ENCODE results near the gene APEH.

Gene APEH

GRCh38 chr3:49715611-49716121, 41.5 kb downstream of the APEH start:
- no peak for DNase-seq

GRCh38 chr3:49716169-49716568, 42.0 kb downstream of the APEH start:
- DNase-seq, result no peak

DNA sequence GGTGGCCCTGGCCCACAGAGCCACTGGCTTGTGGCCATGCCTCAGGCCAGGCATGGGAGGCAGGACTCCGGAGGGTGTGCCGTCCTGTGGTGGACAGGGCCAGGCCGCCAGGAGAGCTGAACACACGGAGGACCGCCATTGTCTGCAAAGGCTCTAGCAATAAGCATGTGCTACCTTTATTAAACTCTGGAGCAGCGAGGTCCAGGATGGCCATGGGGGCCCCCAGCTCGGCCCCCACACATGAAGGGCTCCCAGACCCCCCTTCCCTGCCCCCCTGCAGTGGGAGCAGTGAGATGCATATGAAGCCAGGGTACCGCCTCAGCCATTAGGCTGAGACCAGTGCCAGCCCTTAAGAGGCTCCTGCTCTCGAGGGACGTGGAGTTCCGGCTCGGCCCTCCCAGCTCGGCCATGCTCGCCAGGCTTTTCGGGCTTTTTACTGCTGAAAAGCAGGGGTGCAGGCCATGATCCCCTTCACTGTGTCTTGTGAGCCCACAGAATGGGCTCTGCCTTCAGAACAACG, 42.6 kb downstream of the APEH start:
- no peak for DNase-seq

DNA sequence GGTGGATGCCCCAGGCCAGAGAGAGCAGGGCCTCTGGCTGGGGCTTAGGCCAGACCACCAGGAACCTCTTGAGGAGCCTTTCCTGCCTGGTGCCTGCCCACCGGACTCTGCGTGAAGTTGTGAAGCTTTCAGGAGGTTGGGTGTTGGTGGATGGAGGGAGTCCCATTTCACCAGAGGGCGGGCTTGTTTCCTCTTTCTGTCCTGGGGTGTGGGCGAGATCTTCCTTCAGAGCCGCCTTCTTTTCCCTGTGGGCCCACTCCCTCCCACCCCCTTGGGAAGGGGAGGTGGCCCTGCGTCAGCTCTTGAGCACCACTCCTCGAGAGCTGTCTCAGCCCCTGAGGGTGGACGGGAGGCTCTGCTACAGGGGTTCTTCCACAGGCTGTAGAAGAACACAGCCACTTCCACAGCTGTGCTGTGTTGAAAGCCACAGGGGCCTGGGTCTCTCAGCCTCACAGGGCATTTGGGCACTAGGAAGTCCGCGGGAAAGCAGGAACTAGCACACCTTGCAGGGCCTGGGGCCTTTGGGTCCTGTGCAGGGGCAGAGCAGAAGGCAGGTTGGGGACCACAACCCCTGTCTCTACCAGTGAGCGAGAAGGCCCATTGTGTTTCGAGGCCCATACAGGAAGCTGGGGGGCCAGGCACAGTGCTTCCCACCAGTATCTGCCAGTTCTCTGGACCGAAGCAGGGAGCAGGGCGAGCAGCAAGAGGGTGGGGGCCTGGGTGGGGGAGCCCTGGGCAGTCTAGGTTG, 43.2 kb downstream of the APEH start:
- DNase-seq, result no peak

- DNase-seq, result no peak
These were observed 44.1 kb downstream of the APEH start for GRCh38 chr3:49717959-49718857.

DNA sequence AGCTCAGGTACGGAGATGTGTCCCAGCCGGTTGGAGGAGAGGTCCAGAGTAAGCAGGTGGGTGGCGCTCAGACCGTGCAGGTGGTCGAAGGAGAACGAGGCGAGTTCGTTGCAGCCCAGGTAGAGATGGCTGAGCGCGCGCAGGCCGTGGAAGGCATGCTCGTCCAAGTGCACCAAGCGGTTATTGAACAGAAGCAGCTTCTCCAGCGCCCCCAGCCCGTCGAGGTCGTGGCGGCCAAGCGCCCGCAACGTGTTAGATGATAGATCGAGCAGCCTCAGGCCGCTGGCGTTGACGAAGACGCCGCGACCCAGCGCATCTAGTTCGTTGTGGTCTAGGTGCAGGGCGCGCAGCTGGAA, 44.7 kb downstream of the APEH start:
- DNase-seq, result no peak

GRCh38 chr3:49719214-49719884, 45.2 kb downstream of the APEH start, which contains the start of gene AMIGO3:
Gene AMIGO3, minus strand, starts transcription at chr3:49719684. Its CDS starts 219 bp downstream, at chr3:49719465.
- peak; percentile 82 to 84 for DNase-seq

DNA sequence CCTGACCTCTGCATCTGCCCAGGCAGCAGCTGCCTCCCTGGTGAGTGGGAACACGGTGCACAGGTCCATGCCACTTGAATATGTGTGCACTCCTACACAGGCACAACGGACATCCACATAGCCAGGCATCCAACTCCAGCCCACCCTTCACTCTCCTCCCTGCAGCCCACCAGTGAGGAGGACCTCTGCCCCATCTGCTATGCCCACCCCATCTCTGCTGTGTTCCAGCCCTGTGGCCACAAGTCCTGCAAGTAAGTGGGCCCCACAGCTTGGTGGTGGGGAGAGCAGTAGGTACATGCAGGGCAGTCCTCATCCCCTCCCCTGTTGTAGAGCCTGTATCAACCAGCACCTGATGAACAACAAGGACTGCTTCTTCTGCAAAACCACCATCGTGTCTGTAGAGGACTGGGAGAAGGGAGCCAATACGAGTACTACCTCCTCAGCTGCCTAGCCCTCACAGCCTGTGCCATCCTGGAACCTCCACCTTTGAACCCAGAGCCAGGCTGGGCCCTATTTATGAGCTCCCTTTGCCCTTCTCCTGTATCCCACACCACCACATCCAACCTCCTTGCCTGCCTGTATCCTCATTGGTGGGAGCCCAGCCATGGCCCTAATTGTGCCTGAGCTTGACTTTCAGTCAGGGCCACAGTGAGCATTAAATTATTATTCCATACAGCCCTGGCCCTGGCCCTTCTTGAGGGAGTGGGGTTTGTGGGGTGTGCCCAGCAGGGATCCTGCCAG, 46.9 kb downstream of the APEH start:
- DNase-seq, result no peak

DNA sequence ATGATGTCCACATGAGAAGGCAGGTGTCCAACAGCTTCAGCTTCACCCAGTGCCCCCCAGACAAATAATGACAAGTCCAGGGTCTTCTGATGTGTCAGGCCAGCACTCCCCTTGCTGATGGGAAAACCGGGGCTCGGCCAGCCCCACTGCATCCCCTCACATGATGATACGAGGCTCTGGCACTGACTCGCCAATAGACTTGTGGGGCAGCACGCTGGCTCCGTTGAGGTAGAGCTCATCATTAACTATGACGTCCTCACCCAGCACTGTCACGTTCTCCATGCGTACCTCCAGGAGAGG, 47.4 kb downstream of the APEH start:
- DNase-seq, result no peak

- no peak for DNase-seq
These were observed 48.0 kb downstream of the APEH start for GRCh38 chr3:49721896-49722781.

- no peak for DNase-seq
These were observed 48.7 kb downstream of the APEH start for GRCh38 chr3:49722896-49723295.

DNA sequence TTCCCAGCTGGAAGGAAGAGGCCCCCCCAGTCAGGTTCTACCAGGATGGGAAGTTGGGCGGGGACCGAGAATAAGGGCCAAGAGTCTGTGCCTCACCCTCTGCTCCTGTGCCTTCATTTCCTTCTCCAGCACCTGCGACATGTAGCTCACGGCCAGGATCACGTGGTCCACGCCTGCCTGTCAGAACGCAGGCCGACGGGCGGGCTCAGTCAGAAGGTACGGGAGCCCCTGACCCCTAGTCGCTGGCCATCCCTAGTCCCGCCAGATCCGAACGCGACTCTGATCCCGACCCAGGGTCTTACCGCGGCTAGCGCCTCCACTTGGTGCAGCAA, 49.1 kb downstream of the APEH start:
- DNase-seq, result no peak

DNA sequence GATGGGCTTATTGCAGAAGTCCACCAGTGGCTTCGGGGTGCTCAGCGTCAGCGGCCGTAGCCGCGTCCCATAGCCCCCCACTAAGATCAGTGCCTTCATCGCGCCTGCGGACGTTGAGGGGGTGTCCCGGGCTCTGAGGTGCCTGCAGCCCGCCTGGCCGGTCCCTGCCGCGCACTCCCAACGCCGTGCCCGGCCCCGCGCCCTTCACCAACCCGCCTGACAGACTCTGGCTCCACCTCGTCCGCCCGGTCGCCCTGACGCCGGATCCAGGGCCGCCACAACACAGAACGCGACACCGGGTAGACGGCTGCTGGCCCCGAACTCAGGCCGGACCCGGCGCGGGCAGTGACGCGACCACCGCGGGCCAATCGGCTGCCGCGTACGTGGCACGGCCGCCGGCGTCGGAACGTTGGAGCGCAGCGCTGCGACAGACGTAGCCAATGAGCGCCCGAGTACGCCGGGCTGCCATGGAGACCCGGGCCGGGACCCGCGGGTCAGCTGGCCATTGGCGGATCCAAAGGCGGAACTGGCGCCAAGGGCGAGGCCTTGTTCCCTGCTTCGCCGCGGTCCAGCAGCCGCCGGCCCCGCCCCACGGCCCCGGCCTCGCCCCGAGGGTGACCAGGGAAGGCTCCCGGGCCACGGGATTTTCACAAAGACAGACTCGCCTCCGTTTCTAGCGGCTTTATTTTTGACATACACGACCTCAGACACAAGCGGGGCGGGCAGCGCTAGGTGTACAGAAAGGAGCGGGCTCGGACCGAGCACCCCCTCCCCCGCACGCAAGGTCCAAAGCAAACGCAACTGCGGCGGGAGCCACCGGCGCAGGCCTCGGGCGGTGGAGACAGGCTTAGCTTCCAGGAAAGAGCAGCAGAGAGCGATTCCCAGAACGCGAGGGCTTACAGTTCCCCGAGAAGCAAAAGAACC, 49.7 kb downstream of the APEH start, which contains the start of gene GMPPB:
Gene GMPPB, minus strand, starts transcription at position 324 of the 924 bp plus-strand sequence. Its CDS starts 225 bp downstream, at position 99.
- peak; percentile 79 to 90 for DNase-seq

GRCh38 chr3:49724586-49724985, 50.4 kb downstream of the APEH start:
- no peak for DNase-seq

- DNase-seq, result no peak
These were observed 51.9 kb downstream of the APEH start for GRCh38 chr3:49725906-49726681.

- no peak for DNase-seq
These were observed 53.2 kb downstream of the APEH start for GRCh38 chr3:49727154-49727923.

DNA sequence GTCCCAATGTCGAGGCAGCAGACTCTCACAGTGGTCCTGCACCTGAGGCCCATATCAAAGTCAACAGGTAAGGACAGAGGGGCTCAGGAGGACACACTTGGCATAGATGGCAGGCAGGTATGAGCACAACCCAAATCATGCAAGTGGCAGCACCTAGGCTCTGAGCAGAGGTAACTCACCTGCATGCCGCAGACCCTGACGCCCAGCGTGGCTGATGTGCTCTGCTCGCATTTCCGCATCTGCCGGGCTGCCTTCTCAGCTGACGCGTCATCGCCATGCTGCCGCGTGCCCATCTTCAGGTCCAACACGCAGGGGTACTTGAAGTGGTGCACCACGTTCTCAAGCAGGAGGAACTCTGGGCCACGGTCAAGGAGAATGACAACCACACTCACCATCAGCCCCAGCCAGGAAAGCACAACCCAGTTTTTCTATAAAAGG, 53.8 kb downstream of the APEH start:
- no peak for DNase-seq

GRCh38 chr3:49729966-49730609, 55.9 kb downstream of the APEH start:
- DNase-seq, result no peak
